Caco-2 (cell line): ENCODE results near the gene TLE1. TPM values are rescaled to one million over a fixed set of nuclear protein-coding genes. Genes with fewer than 3 reads are reported as not detected.
"Not testable (repeated sequence)": the region's sequence is repeated elsewhere in the genome, so short reads cannot be mapped to it uniquely, and the experiment has no call there.

Source experiments
- BruUV-seq: library from RNA; stranded (reverse); fragments of 400-500 nt; replicated peaks from 2 replicates; lab custom pipeline; 2021; lab: Mats Ljungman, UMichigan
- CTCF ChIA-PET: fragments of 300-600 bp; sonication (Branson Sonifier 250); formaldehyde crosslinking; loops from one replicate; lab custom pipeline; 2022; ENCODE audit warnings: antibody characterized with exemption; lab: Charles Lee
- POLR2A ChIA-PET: fragments of 300-600 bp; sonication (Branson Sonifier 250); formaldehyde crosslinking; loops from one replicate; lab custom pipeline; 2022; ENCODE audit warnings: antibody characterized with exemption; lab: Charles Lee
- DNase-seq, 2 experiments: peaks; one replicate each; pipeline versions ENCODE4 v3.0.0 to v3.0.0-alpha.2; 2020 to 2022
- H3K27me3 ChIP-seq: replicated peaks from 2 replicates; pipeline ENCODE4 v1.6.0; 2011; ENCODE audit warnings: low read length; ENCODE audit not compliant: control insufficient read depth, insufficient read depth
- H3K36me3 ChIP-seq: 2 replicates; pipeline ENCODE4 v1.5.1; 2011; ENCODE audit warnings: low read length; ENCODE audit not compliant: control insufficient read depth, insufficient read depth
- H3K4me1 ChIP-seq: fragments of 250-450 bp; sonication (Bioruptor Pico); 2 replicates; pipeline ENCODE4 v1.5.1; 2020; ENCODE audit warnings: mild to moderate bottlenecking
- H3K4me3 ChIP-seq: 2 replicates; pipeline ENCODE4 v1.5.1; 2011; ENCODE audit warnings: low read depth, mild to moderate bottlenecking, control low read depth, low read length
- H3K9me3 ChIP-seq: fragments of 250-450 bp; sonication (Bioruptor Pico); 2 replicates; pipeline ENCODE4 v1.5.1; 2020; ENCODE audit warnings: mild to moderate bottlenecking, moderate library complexity
- H3K27ac Mint-ChIP-seq: one replicate; pipeline ENCODE4 v1.8.0; 2022; ENCODE audit warnings: mixed read lengths; ENCODE audit not compliant: unreplicated experiment
- H3K27me3 Mint-ChIP-seq: one replicate; pipeline ENCODE4 v1.8.0; 2022; ENCODE audit warnings: mixed read lengths; ENCODE audit not compliant: insufficient read depth, unreplicated experiment
- H3K36me3 Mint-ChIP-seq: one replicate; pipeline ENCODE4 v1.8.0; 2022; ENCODE audit warnings: mild to moderate bottlenecking, mixed read lengths; ENCODE audit not compliant: insufficient read depth, unreplicated experiment
- H3K4me1 Mint-ChIP-seq: one replicate; pipeline ENCODE4 v1.8.0; 2022; ENCODE audit warnings: low read depth, mixed read lengths; ENCODE audit not compliant: unreplicated experiment
- H3K4me3 Mint-ChIP-seq: one replicate; pipeline ENCODE4 v1.8.0; 2022; ENCODE audit warnings: mild to moderate bottlenecking, moderate library complexity, mixed read lengths; ENCODE audit not compliant: unreplicated experiment
- H3K9me3 Mint-ChIP-seq: one replicate; pipeline ENCODE4 v1.8.0; 2022; ENCODE audit warnings: mixed read lengths; ENCODE audit not compliant: unreplicated experiment
- intact Hi-C: fragments of 100-400 bp; cut with micrococcal nuclease; formaldehyde crosslinking; loops from one replicate; pipeline ENCODE4 v1.10.0; 2022; ENCODE audit not compliant: unreplicated experiment
- total RNA-seq: library from RNA; stranded (reverse); gene quantifications from 2 replicates; pipeline ENCODE4 v1.2.3, GENCODE V29; 2022
- TF ChIP-seq, protein P1 (sequence below), 2 experiments: fragments of 200-600 bp in 1 of 2; IDR thresholded peaks; 1 replicate in 1 of 2; 2 replicates in 1 of 2; pipeline versions ENCODE4 v1.5.1 to v1.8.0; 2011 to 2022; ENCODE audit warnings: antibody characterized with exemption in 1 of 2, control low read depth in 1 of 2, inconsistent platforms in 1 of 2, low read depth in 1 of 2, low read length in 1 of 2, mild to moderate bottlenecking in 1 of 2, moderate library complexity in 1 of 2; ENCODE audit not compliant: insufficient read depth in 1 of 2, severe bottlenecking in 1 of 2, unreplicated experiment in 1 of 2

TLE1 gene
- total RNA-seq, 1 experiment from 2014 or later = 18.3 TPM

DNA sequence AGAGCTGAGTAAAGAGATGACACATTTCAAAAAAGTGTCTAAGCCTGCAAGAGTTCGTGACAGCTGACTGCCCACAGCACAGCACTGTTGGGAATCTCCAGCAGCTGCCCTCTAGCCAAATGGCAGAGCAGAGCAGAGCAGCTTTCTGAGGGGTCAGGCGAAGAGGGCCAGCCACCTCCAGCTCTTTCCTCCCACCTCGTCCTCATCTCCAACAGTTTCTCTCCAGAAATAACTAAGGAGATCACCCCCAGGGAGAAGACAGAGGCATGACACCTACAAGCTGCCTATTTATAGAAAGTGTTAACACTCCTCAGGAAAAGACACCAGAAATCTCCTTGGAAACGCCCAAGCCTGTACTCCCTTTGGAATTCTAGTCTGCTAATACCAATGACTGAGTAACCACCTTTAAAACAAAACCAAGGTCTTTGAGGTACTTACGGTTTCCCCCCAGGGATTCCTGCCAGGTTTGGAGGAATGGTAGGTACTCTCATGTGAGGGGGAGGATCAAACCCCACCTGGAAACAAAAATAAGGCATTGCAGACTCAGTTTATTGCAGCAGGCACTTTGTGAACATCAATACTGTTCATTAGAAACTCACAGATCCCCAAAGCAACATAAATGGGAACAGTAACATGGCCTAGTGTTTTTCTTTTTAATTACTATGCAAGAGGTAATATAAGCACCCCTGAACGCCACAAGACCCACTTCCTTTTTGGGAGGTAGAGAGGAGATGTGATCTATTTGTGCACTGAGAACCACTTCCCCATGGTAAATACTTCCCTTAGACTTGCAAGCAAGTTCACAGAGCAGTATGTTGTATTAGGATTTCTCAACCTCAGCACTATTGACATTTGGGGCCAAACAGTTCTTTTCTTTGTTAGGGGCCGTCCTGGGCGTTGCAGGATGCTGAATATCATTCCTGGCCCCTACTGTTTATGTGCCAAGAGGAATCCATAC is 79.3 kb downstream of the TLE1 start:
- no peak for DNase-seq
- ChIA-PET CTCF (no interaction called here), POLR2A (no interaction called here)
- no peak overlapping the region for H3K27ac Mint-ChIP-seq
- no TSS peak for BruUV-seq
- H3K9me3 Mint-ChIP-seq = no peaks in the 10 kb centered on the region
- H3K4me3 Mint-ChIP-seq = no peak overlapping the region
- Histone ChIP-seq H3K27me3 (no peaks in the 10 kb centered on the region), H3K4me1 (no peaks in the 10 kb centered on the region), H3K9me3 (no peaks in the 10 kb centered on the region), H3K36me3 (no peaks in the 10 kb centered on the region), H3K4me3 (no peak overlapping the region)
- H3K4me1 Mint-ChIP-seq = no peaks in the 10 kb centered on the region
- H3K36me3 Mint-ChIP-seq = no peaks in the 10 kb centered on the region
- no peaks in the 10 kb centered on the region for H3K27me3 Mint-ChIP-seq
- TF ChIP-seq, protein P1, sequence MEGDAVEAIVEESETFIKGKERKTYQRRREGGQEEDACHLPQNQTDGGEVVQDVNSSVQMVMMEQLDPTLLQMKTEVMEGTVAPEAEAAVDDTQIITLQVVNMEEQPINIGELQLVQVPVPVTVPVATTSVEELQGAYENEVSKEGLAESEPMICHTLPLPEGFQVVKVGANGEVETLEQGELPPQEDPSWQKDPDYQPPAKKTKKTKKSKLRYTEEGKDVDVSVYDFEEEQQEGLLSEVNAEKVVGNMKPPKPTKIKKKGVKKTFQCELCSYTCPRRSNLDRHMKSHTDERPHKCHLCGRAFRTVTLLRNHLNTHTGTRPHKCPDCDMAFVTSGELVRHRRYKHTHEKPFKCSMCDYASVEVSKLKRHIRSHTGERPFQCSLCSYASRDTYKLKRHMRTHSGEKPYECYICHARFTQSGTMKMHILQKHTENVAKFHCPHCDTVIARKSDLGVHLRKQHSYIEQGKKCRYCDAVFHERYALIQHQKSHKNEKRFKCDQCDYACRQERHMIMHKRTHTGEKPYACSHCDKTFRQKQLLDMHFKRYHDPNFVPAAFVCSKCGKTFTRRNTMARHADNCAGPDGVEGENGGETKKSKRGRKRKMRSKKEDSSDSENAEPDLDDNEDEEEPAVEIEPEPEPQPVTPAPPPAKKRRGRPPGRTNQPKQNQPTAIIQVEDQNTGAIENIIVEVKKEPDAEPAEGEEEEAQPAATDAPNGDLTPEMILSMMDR (IDR thresholded peaks at IDR 0.05; ENCODE audit: insufficient read depth in 1 of 2, low read depth in 1 of 2, low read length in 1 of 2, severe bottlenecking in 1 of 2, unreplicated experiment in 1 of 2) = no peak
- intact Hi-C loops = no loop called here

DNA sequence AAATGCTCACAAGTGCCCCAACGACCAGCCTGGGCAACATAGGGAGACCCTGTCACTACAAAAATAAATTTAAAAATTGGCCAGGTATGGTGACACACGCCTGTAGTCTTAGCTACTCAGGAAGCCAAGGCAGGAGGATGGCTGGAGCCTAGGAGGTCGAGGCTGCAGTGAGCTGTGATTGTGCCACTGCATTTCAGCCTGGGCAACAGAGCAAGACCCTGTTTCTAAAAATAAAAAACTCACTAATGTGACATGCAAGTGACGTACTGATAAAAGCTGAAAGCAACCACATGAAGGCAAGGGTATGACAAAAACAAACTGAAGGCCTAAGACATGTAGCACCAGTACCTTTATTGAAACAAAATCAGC is 81.1 kb downstream of the TLE1 start:
- no peaks in the 10 kb centered on the region for H3K36me3 ChIP-seq
- BruUV-seq = no TSS peak
- no peaks in the 10 kb centered on the region for H3K27me3 Mint-ChIP-seq
- intact Hi-C loops = no loop called here
- no peak overlapping the region for H3K4me3 Mint-ChIP-seq
- H3K4me1 Mint-ChIP-seq = no peaks in the 10 kb centered on the region
- no peaks in the 10 kb centered on the region for H3K9me3 ChIP-seq
- ChIA-PET POLR2A (no interaction called here), CTCF (no interaction called here)
- no peaks in the 10 kb centered on the region for H3K27me3 ChIP-seq
- TF ChIP-seq, protein P1 (IDR thresholded peaks at IDR 0.05; ENCODE audit: insufficient read depth in 1 of 2, low read depth in 1 of 2, low read length in 1 of 2, severe bottlenecking in 1 of 2, unreplicated experiment in 1 of 2) = no peak
- no peak overlapping the region for H3K4me3 ChIP-seq
- no peaks in the 10 kb centered on the region for H3K9me3 Mint-ChIP-seq
- no peaks in the 10 kb centered on the region for H3K4me1 ChIP-seq
- H3K36me3 Mint-ChIP-seq = no peaks in the 10 kb centered on the region
- no peak overlapping the region for H3K27ac Mint-ChIP-seq
- no peak for DNase-seq

DNA sequence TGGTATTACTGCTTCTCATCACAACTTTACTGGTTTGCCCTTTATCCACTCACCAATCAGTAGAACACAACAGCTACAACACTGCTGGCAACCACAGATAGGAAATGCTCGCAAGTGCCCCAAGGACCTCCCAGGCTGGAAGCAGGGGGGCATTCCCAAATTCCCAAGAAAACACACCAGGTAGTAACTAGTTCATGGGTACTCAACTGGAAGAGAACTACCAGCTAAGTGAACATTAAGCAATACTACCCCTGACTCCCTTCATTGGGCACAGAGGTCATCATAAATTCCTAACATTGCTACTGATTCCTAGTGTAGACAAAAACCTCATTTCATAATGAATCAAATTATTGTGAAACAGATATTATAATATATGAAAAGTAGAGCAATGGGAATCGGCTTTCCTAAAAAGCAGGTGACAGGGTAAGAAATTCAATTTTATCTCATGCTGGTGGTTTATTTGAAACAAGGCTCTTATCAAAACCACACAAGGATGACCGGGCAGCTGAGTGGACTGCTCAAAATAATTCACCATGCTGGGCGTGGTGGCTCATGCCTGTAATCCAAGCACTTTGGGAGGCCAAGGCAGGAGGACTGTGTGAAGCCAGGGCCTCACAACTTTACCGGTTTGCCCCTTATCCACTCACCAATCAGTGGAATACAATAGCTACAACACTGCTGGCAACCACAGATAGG is 81.6 kb downstream of the TLE1 start:
- intact Hi-C loops = no loop called here
- Mint-ChIP-seq H3K27ac (no peak overlapping the region), H3K9me3 (no peaks in the 10 kb centered on the region), H3K4me3 (no peak overlapping the region), H3K36me3 (no peaks in the 10 kb centered on the region), H3K4me1 (no peaks in the 10 kb centered on the region), H3K27me3 (no peaks in the 10 kb centered on the region)
- H3K4me3 ChIP-seq = no peak overlapping the region
- CTCF ChIA-PET = no interaction called here
- no peak for DNase-seq
- H3K4me1 ChIP-seq = no peaks in the 10 kb centered on the region
- TF ChIP-seq, protein P1 (IDR thresholded peaks at IDR 0.05; ENCODE audit: insufficient read depth in 1 of 2, low read depth in 1 of 2, low read length in 1 of 2, severe bottlenecking in 1 of 2, unreplicated experiment in 1 of 2) = no peak
- H3K27me3 ChIP-seq = no peaks in the 10 kb centered on the region
- no peaks in the 10 kb centered on the region for H3K36me3 ChIP-seq
- POLR2A ChIA-PET = no interaction called here
- no TSS peak for BruUV-seq
- no peaks in the 10 kb centered on the region for H3K9me3 ChIP-seq

DNA sequence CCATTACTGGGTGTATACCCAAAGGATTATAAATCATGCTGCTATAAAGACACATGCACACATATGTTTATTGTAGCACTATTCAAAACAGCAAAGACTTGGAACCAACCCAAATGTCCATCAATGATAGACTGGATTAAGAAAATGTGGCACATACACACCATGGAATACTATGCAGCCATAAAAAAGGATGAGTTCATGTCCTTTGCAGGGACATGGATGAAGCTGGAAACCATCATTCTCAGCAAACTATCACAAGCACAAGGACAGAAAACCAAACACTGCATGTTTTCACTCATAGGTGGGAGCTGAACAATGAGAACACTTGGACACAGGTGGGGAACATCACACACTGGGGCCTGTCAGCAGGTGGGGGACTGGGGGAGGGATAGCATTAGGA is 83.1 kb downstream of the TLE1 start:
- H3K27ac Mint-ChIP-seq, H3K9me3 ChIP-seq, intact Hi-C loops, H3K4me1 Mint-ChIP-seq, H3K36me3 ChIP-seq, DNase-seq, BruUV-seq, H3K4me1 ChIP-seq, POLR2A ChIA-PET, CTCF ChIA-PET, H3K9me3 Mint-ChIP-seq, H3K4me3 ChIP-seq, H3K27me3 ChIP-seq, H3K27me3 Mint-ChIP-seq, H3K36me3 Mint-ChIP-seq, H3K4me3 Mint-ChIP-seq: not testable (repeated sequence)
